ENCODE results near the gene UAP1L1. TPM values are rescaled to one million over a fixed set of nuclear protein-coding genes. Genes with fewer than 3 reads are reported as not detected.

The UAP1L1 gene
- total RNA-seq, 1 donor from 2014 or later, result 0.57 TPM

GRCh38 chr9:137082222-137082924 is 5.1 kb downstream of the UAP1L1 start:
- no peak overlapping the region for H3K4me3 Mint-ChIP-seq (ENCODE audit: low read depth)
- peaks cover 3% of the 10 kb centered on the region for H3K4me1 Mint-ChIP-seq (ENCODE audit: low read depth)
- no peak for DNase-seq (ENCODE audit: low spot score, unreplicated experiment)
- H3K36me3 Mint-ChIP-seq (ENCODE audit: insufficient read depth), result no peaks in the 10 kb centered on the region
- H3K9me3 Mint-ChIP-seq (ENCODE audit: low read depth), result no peaks in the 10 kb centered on the region
- no peak overlapping the region for H3K27ac Mint-ChIP-seq
- H3K27me3 Mint-ChIP-seq, result peaks cover 39% of the 10 kb centered on the region
- no peak for TF ChIP-seq CTCF (IDR thresholded peaks at IDR 0.05; ENCODE audit: unreplicated experiment)

- peaks cover 8% of the 10 kb centered on the region for H3K4me1 Mint-ChIP-seq (ENCODE audit: low read depth)
- H3K36me3 Mint-ChIP-seq (ENCODE audit: insufficient read depth), result no peaks in the 10 kb centered on the region
- H3K4me3 Mint-ChIP-seq (ENCODE audit: low read depth), result no peak overlapping the region
- DNase-seq (ENCODE audit: low spot score, unreplicated experiment), result no peak
- no peaks in the 10 kb centered on the region for H3K9me3 Mint-ChIP-seq (ENCODE audit: low read depth)
- peaks cover 39% of the 10 kb centered on the region for H3K27me3 Mint-ChIP-seq
- no peak overlapping the region for H3K27ac Mint-ChIP-seq
- TF ChIP-seq CTCF (IDR thresholded peaks at IDR 0.05; ENCODE audit: unreplicated experiment), result no peak
Measured at GRCh38 chr9:137082925-137083290, 5.6 kb downstream of the UAP1L1 start.

- no peaks in the 10 kb centered on the region for H3K9me3 Mint-ChIP-seq (ENCODE audit: low read depth)
- no peak overlapping the region for H3K27ac Mint-ChIP-seq
- peaks cover 11% of the 10 kb centered on the region for H3K4me1 Mint-ChIP-seq (ENCODE audit: low read depth)
- no peaks in the 10 kb centered on the region for H3K36me3 Mint-ChIP-seq (ENCODE audit: insufficient read depth)
- no peak for TF ChIP-seq CTCF (IDR thresholded peaks at IDR 0.05; ENCODE audit: unreplicated experiment)
- peaks cover 36% of the 10 kb centered on the region for H3K27me3 Mint-ChIP-seq
- H3K4me3 Mint-ChIP-seq (ENCODE audit: low read depth), result no peak overlapping the region
- DNase-seq (ENCODE audit: low spot score, unreplicated experiment), result no peak
Measured at GRCh38 chr9:137083394-137084004, 6.2 kb downstream of the UAP1L1 start.

- DNase-seq (ENCODE audit: low spot score, unreplicated experiment), result no peak
- Mint-ChIP-seq H3K36me3 (ENCODE audit: insufficient read depth) (no peaks in the 10 kb centered on the region), H3K9me3 (ENCODE audit: low read depth) (no peaks in the 10 kb centered on the region), H3K4me3 (ENCODE audit: low read depth) (no peak overlapping the region), H3K27ac (no peak overlapping the region), H3K27me3 (peaks cover 28% of the 10 kb centered on the region), H3K4me1 (ENCODE audit: low read depth) (peaks cover 11% of the 10 kb centered on the region)
- TF ChIP-seq CTCF (IDR thresholded peaks at IDR 0.05; ENCODE audit: unreplicated experiment), result no peak
Measured at GRCh38 chr9:137084526-137084925, 7.2 kb downstream of the UAP1L1 start.

GRCh38 chr9:137085920-137086530 is 8.7 kb downstream of the UAP1L1 start:
- H3K4me3 Mint-ChIP-seq (ENCODE audit: low read depth), result peak overlapping the region; percentile 75
- no peaks in the 10 kb centered on the region for H3K36me3 Mint-ChIP-seq (ENCODE audit: insufficient read depth)
- DNase-seq (ENCODE audit: low spot score, unreplicated experiment), result no peak
- no peak for TF ChIP-seq CTCF (IDR thresholded peaks at IDR 0.05; ENCODE audit: unreplicated experiment)
- no peaks in the 10 kb centered on the region for H3K9me3 Mint-ChIP-seq (ENCODE audit: low read depth)
- peaks cover 11% of the 10 kb centered on the region for H3K4me1 Mint-ChIP-seq (ENCODE audit: low read depth)
- H3K27me3 Mint-ChIP-seq, result peaks cover 21% of the 10 kb centered on the region
- no peak overlapping the region for H3K27ac Mint-ChIP-seq
